GM12892 (cell line): ENCODE measurements around the gene RGR.
A peak's percentile ranks its signal among the peaks of the same experiment; 100 is the strongest.
"Not testable (repeated sequence)": the region's sequence is repeated elsewhere in the genome, so short reads cannot be mapped to it uniquely, and the experiment has no call there.

Source experiments
- DNase-seq: peaks from one replicate; pipeline ENCODE4 v3.0.0; 2011; ENCODE audit not compliant: insufficient read length
- FAIRE-seq: peaks from 2 replicates; lab custom pipeline; 2011; peaks lifted over from hg19 to GRCh38; lab: Jason Lieb, UNC
- POLR2A ChIP-seq: IDR thresholded peaks from 2 replicates; pipeline ENCODE4 v1.6.1; 2011; ENCODE audit warnings: low read depth, low read length, control low read depth
- POLR2AphosphoS5 ChIP-seq: IDR thresholded peaks from 2 replicates; pipeline ENCODE4 v1.6.1; 2011; ENCODE audit warnings: low read depth, low read length, control low read depth
- TAF1 ChIP-seq: IDR thresholded peaks from 2 replicates; pipeline ENCODE4 v1.6.1; 2011; ENCODE audit warnings: low read depth, mild to moderate bottlenecking, control low read depth, low read length, borderline replicate concordance

RGR gene

DNA sequence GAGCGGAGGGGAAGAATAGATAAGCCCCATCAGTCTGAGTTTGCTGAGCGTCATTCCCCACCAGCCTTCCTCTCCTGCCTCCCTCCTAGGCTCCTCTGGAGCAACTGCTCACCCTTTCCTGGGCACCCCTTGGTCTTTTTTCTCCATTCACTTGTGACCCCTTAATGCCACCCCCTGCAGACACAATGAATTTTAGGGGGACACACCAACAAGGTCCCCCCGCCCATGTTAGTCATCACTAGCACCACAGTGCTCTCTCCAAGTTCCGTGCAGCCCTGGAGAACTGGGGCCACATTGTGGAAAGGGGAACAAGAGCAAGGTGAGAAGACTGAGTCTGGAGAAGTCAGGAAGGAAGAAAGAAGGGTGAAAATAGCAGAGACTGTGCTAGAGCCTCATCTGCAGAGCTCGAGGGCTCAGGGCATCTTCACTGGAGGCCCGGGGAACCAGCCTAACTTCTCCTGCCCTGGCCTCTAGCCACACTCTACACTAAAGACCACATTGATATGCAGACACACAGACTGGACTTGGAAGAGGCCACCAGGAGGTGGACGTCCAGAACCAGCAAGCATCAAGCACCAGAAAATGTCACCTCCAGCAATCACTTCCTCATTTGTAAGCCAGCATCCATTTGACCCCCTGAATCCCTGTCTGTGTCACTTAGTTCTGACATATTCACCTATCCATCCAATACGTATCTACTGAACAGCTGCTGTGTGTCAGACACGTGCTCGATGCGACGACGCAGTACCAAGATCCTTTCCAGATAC, 17.5 kb downstream of the RGR start:
- TF ChIP-seq TAF1: no peak
- no peak for TF ChIP-seq POLR2AphosphoS5
- no peak for TF ChIP-seq POLR2A
- DNase-seq (no peak), FAIRE-seq (no peak)

DNA sequence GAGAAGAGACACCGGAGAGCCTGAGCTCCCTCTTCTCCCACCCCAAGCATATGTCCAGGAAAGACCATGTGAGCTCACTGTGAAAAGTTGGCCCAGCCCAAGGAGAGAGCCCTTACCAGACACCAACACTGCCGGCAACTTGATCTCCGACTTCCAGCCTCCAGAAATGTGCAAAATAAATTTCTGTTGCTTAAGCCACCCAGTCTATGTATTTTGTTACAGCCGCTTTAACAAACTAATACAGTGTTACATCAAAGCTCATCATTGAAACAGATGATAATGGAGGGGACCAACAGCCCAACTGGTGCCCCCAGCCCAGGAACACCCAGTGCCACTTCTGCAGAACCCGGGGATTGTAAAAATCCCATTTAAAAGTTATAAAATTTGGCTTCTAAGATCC, 18.9 kb downstream of the RGR start:
- FAIRE-seq (no peak), DNase-seq (no peak)
- no peak for TF ChIP-seq POLR2A
- no peak for TF ChIP-seq POLR2AphosphoS5
- TF ChIP-seq TAF1: no peak

GRCh38 chr10:84264611-84265141, 19.8 kb downstream of the RGR start:
- FAIRE-seq (peak; percentile 94), DNase-seq (no peak)
- TF ChIP-seq POLR2A (no peak), TAF1 (no peak), POLR2AphosphoS5 (no peak)

- FAIRE-seq (no peak), DNase-seq (no peak)
- no peak for TF ChIP-seq POLR2A
- no peak for TF ChIP-seq POLR2AphosphoS5
- no peak for TF ChIP-seq TAF1
Observed at GRCh38 chr10:84265418-84265817, 20.6 kb downstream of the RGR start.

DNA sequence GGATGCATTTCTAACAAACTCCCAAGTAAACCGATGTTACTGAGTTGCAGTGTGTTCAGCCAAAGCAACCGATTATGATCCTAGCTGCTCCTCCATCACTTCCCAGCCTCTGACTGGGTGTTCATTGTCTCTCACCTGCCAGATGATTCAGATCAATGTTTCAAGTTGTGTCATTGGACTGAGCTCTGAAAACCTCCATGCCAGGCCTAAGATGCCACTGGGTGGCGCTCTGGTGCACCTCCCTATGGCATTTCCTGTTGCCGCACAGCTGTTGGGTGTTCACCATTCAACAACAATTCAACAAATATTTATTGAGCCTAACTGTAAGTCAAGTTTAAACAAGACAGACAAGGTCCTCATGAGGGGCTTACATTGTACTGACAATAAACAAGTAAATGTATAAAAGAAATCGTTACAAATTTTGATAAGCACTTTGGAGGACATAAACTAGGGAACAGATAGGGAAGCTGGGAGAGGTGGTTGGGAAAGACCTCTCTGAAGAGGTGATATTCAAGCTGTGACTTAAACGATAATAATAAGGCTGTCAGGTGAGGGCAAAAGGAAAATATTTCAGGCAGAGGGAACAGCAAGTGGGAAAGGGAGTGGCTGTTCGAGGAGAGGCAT, 22.8 kb downstream of the RGR start:
- no peak for DNase-seq
- TF ChIP-seq POLR2AphosphoS5 (no peak), TAF1 (no peak), POLR2A (no peak)
- peak; percentile 40 for FAIRE-seq

- DNase-seq: no peak
- TF ChIP-seq POLR2AphosphoS5 (no peak), TAF1 (no peak)
- no peak for FAIRE-seq
Observed at GRCh38 chr10:84269162-84269561, 24.3 kb downstream of the RGR start.

DNA sequence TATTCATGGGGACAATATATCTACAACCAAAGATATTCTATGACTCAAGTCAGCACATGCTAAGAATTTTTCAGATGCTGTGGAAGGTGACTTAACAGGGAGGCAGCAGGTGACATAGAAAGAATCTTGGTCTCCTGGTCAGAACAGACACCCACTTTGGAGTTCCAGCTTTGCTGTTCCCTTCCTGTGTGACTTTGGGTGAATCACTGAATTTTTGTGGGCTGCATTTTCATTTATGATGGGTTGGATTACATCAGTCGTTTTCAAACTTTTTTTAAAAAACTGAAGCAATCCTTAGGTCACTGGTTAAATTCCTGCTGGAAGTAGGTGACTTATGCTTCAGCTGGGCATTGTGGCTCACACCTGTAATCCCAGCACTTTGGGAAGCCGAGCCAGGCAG, 24.9 kb downstream of the RGR start:
- FAIRE-seq (no peak), DNase-seq (no peak)
- TF ChIP-seq POLR2AphosphoS5 (no peak), TAF1 (no peak), POLR2A (no peak)

- TF ChIP-seq POLR2A (no peak), POLR2AphosphoS5 (no peak), TAF1 (no peak)
- DNase-seq (no peak), FAIRE-seq (no peak)
Observed at GRCh38 chr10:84270708-84271107, 25.9 kb downstream of the RGR start.

- not testable (repeated sequence) for FAIRE-seq, DNase-seq
Observed at GRCh38 chr10:84279876-84280475, 35.1 kb downstream of the RGR start.

DNA sequence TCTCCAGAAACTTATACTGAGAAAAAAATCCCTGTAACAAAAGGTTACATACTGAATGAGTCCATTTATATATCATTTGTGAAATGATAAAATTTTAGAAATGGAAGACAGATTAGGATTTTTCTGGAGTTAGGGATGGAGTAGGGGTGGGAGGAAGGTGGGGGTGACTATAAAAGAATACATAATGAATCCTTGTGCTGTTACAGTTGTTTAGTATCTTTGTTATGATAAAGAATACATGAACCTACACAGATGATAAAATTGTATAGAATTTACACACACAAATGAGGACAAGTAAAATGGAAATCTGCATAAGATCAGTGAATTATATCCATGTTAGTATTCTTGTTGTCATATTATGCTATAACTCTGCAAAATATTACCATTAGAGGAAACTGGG, 41.8 kb downstream of the RGR start:
- TF ChIP-seq TAF1: no peak
- no peak for TF ChIP-seq POLR2A
- no peak for TF ChIP-seq POLR2AphosphoS5
- FAIRE-seq (no peak), DNase-seq (no peak)

GRCh38 chr10:84288151-84288550, 43.3 kb downstream of the RGR start:
- TF ChIP-seq POLR2A: no peak
- FAIRE-seq (no peak), DNase-seq (no peak)
